DOHH2 (cell line): ENCODE results near the gene ARID1B.

Experiments
- EZH2phosphoT487 ChIP-seq: fragments of 200-600 bp; sonication (generic); IDR thresholded peaks from 2 replicates; pipeline ENCODE4 v1.6.1; 2017; ENCODE audit warnings: borderline replicate concordance, mild to moderate bottlenecking, antibody characterized with exemption, low read length, moderate library complexity, mixed read lengths
- TF ChIP-seq, protein P1 (sequence below): fragments of 200-600 bp; sonication (generic); IDR thresholded peaks from one replicate; pipeline ENCODE4 v1.5.1; 2014; ENCODE audit warnings: antibody characterized with exemption, mild to moderate bottlenecking, low read depth, low read length; ENCODE audit not compliant: poor library complexity, severe bottlenecking

DNA sequence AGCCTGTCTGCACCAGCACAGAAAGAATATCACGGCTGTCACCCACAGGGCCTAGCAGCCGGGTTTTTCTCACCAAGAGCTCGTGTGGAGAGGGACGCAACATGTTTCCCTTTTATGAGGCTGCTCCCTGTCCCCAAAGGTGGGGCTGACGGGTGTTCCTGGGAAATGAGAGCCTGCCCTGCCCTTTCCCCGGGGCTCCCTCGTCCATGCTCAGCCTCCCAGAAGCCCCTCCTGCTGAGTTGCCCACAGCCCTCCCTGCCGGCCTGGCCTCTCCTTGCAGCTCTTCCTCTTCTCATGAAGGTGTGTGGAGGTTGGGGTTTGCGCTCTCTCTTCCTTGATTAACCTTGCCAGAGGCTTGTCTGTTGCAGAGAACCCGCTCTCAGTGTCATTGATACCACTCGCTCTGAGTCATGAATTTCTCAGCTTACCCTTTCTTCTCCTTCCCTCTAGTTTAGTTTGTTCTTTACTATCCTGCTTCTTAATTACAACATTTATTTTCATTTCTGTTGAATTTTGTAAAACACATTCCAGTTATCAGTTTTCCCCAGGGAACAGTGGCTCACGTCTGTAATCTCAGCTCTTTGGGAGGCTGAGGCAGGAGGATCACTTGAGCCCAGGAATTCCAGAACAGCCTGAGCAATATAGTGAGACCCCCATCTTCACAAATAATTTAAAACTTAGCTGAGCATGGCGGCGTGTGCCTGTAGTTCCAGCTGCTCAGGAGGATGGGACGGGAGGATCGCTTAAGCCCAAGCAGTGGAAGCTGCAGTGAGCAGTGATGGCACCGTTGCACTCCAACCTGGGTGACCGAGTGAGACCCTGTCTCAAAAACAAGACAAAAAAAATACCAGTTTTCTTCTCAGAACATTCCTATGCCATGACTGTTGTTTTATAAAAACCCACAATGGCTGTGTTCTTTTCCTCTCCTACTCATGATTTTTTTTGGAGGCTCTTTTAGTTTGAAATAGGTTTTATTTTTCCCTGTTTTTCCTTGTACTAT is 442.3 kb downstream of the ARID1B start:
- TF ChIP-seq, protein P1, sequence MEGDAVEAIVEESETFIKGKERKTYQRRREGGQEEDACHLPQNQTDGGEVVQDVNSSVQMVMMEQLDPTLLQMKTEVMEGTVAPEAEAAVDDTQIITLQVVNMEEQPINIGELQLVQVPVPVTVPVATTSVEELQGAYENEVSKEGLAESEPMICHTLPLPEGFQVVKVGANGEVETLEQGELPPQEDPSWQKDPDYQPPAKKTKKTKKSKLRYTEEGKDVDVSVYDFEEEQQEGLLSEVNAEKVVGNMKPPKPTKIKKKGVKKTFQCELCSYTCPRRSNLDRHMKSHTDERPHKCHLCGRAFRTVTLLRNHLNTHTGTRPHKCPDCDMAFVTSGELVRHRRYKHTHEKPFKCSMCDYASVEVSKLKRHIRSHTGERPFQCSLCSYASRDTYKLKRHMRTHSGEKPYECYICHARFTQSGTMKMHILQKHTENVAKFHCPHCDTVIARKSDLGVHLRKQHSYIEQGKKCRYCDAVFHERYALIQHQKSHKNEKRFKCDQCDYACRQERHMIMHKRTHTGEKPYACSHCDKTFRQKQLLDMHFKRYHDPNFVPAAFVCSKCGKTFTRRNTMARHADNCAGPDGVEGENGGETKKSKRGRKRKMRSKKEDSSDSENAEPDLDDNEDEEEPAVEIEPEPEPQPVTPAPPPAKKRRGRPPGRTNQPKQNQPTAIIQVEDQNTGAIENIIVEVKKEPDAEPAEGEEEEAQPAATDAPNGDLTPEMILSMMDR = no peak
- no peak for TF ChIP-seq EZH2phosphoT487
